ENCODE measurements around the gene PLD1.

Gene PLD1

DNA sequence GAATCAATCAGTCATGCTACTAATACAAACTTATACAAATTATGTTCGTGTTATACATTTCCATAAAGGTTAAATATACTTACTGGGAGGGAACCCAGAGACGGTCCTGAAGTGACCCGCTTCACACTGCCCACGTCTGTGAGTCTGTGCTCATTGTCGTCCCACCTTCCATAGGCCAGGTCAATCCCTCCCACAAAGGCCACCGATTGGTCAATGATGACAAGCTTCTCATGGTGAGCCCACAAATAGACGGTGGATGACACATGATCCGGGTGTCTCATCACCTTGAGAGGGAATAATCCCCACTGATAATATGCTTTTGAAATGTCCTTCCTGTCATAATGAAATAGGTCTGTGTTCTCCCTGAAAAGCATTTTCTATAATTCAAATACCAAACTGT lies 121.7 kb downstream of the PLD1 start:
- no peak for FAIRE-seq

- FAIRE-seq: no peak
Measured at GRCh38 chr3:171688002-171688401, 122.3 kb downstream of the PLD1 start.

GRCh38 chr3:171687581-171687980 lies 122.7 kb downstream of the PLD1 start:
- no peak for FAIRE-seq

- no peak for FAIRE-seq
Measured at GRCh38 chr3:171687064-171687463, 123.2 kb downstream of the PLD1 start.

DNA sequence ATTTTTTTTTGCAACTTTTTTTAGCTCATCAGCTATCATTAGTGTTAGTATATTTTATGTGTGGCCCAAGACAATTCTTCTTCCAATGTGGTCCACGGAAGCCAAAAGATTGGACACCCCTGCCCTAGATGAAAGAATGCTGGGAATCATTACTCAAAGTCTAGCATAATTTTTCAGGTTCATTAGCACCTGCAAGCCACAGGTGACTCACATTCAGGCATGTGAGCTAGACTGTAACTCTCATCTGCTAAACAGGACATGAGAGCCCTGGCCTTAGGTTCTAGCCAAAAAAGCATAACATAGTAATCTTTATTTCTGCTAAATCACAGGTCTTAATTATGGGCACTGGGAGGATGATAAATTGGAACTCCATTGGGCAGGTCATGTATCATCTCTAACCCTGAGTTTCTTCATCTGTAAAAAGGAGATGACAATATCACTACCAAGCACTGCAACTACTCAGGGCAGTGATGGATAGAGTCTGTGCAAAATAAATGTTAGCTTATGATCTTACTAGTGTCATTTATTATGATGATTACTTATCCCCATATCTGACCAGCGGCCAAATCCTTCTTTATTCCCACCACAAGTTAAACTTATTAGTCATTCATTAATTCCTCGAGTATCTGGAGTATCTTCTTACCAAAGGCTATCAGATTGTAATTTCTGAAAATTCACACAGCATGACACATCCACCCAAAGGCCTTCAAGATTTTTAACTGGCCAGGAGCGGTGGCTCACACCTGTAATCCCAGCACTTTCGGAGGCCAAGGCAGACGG lies 125.0 kb downstream of the PLD1 start:
- no peak for FAIRE-seq

- FAIRE-seq: no peak
Measured at GRCh38 chr3:171684221-171684620, 126.1 kb downstream of the PLD1 start.

DNA sequence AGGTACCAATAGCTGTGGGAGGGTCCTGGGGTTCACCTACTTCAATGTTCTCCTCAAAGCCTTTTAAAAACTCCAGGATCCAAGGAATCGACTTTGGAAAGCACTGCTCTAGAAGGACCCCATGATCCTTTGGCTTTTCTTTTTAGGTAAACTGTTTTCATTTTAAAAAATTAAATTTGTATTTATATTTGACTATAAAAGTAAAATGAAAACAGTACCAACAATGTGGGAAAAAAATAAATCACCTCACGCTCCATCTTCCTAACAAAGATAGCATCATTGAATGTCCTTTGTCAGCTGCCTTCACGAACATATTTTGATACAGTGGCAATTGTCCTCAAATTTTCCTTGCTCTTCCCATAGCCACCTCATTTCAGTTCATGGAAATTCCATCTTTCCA lies 127.5 kb downstream of the PLD1 start:
- FAIRE-seq: no peak

DNA sequence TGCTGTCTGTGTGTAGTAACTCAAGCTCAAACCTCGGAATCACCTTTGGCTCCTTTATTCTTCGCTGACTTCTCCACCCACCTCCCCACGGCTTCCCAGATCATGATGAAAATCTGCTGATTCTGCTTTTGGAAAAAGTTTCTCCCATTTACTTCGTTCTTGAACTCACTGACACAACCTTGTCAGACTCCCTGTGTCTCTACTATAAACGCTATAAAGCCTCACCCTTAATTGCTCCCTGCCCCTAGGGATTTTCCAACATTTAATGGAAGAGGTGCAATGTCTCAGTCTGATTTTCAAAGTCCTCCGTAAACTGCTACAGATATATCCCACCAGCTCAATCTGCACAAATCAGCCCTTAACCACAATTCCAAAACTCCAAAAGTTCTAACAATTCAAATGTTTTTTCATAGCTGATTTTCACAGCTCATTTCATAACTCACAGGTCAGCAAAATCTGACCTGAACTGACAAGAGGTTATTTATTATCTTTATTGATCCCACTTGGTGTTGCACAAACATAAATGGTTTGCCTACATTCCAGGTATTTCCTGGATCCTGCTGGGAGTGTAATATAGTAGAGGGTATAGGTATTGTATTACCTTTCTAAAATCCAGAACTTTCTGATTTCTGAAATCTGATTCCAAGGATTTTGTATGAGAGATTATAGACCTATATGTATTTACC lies 129.4 kb downstream of the PLD1 start:
- no peak for FAIRE-seq

DNA sequence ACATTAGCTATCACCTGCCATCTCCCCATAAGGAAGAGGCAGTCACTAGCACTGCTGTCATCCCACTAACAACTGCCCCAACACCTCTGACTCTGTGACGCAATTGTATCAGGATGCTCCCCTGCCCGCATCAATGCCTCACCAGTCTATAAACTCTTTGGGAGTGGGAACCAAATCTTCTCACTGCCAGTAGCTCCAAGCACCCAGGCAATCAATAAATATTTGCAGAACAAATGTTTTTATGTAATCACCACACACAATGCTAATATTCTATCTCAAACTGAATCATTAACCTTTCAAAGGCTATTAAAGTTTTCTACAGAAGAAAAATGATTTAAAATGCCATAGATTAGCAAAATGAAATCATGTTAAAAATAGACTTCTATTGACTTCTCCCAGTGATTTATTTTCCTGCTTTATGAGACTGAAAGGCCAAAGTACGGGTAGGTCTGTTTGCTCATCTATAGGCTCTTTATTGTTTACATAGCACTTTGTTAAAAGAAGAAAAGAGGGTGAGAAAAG lies 131.3 kb downstream of the PLD1 start:
- peak; percentile 80 for FAIRE-seq

GRCh38 chr3:171677706-171678105 lies 132.6 kb downstream of the PLD1 start:
- FAIRE-seq: no peak

- peak; percentile 58 for FAIRE-seq
Measured at GRCh38 chr3:171676601-171677175, 133.6 kb downstream of the PLD1 start.

- FAIRE-seq: no peak
Measured at GRCh38 chr3:171673951-171674350, 136.3 kb downstream of the PLD1 start.

GRCh38 chr3:171672538-171672937 lies 137.7 kb downstream of the PLD1 start:
- no peak for FAIRE-seq

DNA sequence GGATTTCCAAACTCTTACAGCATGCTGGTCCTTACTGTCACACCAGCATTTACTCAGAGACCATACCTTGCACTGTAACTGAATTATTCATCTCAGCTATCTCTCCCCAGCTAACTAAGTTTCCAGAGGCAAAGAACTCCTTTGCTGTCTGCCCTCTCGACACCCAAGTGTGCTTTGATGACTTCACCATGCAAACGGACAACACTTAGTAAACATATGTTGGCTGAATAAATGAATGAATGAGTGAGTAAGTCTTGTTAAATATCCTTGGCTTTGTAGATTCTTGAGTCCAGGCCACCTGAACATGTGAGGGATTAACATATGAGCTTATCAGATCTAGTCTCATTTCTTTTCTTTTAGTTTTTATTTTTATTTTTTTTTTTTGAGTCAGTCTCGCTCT lies 138.2 kb downstream of the PLD1 start:
- no peak for FAIRE-seq

- no peak for FAIRE-seq
Measured at GRCh38 chr3:171671709-171672108, 138.6 kb downstream of the PLD1 start.

DNA sequence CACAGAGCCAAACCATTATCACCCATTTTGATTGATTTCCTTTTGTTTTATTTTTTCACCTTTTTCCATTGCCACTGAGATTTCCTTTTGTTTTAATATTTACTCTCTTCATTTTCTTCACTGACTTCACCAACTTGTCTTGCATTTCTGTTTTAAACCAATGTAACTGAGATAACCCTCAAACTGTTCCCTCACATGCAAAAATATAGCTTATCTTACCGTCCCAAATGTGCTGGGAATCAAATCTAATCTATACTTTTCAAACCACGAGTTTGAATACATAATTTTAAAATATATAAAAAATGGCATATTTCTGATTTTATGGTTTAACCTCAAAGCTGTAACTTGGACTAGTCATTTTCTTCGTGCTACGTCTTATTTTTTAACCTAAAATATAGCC lies 143.8 kb downstream of the PLD1 start:
- FAIRE-seq: no peak

DNA sequence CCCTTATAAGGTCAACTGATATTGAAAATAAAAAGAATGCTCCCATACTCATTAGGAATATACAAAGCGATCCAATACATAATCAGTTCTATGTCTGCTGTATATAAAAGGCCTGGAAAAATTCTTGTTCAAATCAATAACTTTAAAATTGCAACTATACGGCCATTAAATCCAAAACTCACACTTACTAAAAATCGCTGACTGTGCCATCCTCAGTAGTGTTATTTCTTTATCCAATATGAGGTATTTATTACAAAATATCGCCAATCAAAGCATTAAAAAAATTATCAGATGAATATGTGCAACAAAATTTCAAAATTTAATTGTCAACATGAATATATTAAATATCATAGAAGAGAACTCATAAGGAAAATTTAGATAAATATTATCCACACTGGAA lies 146.5 kb downstream of the PLD1 start:
- FAIRE-seq: no peak

DNA sequence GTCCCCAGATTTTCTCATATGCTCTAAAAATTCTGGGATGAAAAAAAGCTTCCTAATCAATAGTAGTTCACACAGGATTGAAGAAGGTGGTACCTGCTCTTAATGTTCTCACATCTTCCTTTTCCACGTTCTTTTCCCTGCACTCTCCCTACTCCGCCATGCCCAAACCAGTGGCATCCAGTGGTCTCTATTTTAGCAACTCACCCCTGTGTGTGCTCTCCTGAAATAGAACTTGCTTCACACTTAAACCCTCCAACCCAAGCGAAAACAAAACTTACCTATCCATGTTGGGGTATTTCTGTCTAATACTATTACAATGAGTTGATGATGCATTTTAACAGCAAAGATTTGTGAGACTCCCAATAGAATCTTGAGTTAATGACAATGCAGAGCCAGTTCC lies 148.8 kb downstream of the PLD1 start:
- no peak for FAIRE-seq

- no peak for FAIRE-seq
Measured at GRCh38 chr3:171660188-171660587, 150.1 kb downstream of the PLD1 start.

- no peak for FAIRE-seq
Measured at GRCh38 chr3:171658841-171659240, 151.4 kb downstream of the PLD1 start.

DNA sequence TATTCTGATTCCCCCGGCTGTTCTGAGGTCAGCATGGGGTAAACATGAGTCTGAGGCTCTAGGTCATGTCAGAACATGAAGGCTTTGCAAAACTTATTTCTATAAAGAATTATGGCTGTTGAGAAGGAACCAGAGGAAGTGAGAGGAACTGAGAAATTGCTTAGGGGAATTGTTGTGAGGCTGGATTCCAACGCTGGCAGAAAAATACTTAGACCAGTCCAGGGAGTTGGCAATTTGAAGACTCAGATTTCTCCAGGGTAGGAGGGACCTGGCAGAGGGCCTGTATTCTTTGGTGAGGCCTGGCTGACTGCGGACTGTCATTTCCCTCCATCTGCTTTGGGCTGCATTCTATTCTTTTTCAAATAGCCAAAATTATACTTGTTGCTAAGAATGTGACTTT lies 155.5 kb downstream of the PLD1 start:
- FAIRE-seq: no peak

DNA sequence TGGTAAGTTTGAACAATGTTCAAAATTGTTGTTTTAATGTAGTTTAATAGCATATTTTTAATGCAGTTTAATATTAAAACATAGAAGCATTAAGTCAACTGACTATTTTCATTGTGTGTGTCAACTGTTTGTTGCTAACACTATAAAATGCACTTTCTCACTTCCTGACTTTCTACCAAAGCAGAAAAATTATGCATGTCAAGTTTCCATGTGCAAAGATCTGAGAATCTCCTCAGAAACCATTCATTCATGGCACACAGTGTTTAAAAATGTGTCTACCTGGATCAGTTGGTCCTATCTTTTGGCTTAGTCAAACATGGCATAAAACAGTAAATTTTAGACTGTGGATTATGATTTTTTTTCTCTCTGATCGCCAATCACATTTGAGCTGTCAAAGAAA lies 156.0 kb downstream of the PLD1 start:
- no peak for FAIRE-seq

DNA sequence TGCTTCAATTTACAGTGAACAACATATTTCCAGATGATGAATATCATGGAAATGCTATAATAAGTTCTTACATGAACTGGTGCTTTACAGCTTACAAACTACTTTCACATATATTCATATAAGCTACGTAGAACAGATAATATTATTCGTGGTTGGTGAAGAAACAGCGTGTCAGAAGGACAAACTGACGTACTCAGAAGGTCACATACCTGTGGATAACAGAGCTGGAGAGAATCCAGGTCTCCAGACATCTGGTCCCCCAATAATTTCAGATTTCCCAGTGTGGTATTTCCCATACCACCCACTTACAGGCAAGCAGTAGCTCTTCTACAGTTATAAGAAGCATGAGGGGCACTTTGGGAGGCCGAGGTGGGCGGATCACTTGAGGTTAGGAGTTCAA lies 156.6 kb downstream of the PLD1 start:
- no peak for FAIRE-seq

DNA sequence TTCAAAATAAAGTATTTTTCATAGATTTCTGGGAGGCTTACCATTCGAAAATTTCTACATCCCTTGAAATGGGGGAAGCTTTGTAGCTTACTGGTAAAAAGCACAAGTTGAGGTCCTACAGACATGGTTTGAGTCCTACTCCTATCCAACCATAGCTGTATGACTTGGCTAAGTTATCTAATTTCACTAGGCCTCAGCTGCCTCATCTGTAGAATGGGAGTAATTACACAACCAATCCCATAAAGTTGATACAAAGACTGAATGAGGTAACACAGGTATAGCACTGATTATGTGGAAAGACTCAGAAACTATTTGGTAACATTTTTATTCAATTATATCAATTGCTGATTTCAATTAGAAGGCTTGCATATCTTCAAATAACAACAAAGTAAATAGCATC lies 157.4 kb downstream of the PLD1 start:
- no peak for FAIRE-seq

Measured in colon (tissue), 2 donors.